ENCODE measurements around the gene RILP.

The RILP gene

DNA sequence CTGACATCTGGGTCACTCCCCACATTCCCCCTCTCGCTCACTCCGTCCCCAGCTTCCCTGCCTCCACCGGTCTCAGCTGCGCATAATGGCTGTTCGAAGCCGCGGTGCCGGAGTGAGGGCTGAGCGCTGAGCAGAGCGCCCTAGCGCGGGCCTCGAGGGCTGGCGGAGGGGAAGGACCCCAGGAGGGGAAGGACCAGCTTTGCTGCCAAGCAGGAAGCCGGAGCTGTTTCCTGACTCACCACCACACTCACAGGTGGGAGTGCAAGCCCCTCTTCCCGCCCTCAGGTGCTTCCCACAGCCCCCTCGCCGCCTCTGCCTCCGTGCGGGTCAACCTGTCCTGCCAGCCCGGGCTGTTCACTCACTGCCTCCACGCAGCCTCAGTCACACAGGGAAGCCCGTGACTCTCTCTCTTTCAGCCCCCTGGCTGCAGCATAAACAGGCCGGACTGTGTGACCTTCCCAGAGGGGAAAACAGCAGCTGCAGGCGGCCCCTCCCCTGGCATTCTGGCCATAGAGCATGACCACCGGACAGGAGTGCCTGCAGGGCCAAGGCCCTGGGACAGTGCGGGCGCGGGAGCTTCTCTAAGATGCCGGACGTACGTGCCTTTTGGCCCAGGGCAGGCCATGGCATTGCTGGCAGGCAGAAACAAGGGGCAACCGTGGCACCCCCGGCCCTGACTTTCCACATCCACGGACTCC, 44.7 kb downstream of the RILP start:
- TF ChIP-seq, protein P1, sequence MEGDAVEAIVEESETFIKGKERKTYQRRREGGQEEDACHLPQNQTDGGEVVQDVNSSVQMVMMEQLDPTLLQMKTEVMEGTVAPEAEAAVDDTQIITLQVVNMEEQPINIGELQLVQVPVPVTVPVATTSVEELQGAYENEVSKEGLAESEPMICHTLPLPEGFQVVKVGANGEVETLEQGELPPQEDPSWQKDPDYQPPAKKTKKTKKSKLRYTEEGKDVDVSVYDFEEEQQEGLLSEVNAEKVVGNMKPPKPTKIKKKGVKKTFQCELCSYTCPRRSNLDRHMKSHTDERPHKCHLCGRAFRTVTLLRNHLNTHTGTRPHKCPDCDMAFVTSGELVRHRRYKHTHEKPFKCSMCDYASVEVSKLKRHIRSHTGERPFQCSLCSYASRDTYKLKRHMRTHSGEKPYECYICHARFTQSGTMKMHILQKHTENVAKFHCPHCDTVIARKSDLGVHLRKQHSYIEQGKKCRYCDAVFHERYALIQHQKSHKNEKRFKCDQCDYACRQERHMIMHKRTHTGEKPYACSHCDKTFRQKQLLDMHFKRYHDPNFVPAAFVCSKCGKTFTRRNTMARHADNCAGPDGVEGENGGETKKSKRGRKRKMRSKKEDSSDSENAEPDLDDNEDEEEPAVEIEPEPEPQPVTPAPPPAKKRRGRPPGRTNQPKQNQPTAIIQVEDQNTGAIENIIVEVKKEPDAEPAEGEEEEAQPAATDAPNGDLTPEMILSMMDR (IDR thresholded peaks at IDR 0.05; ENCODE audit: control insufficient read depth, insufficient read depth, low read depth, low read length, missing control alignments) = no peak
- H3K4me3 ChIP-seq (ENCODE audit: control insufficient read depth, low read depth, low read length) = no peak overlapping the region
- DNase-seq (ENCODE audit: low read depth) = no peak

DNA sequence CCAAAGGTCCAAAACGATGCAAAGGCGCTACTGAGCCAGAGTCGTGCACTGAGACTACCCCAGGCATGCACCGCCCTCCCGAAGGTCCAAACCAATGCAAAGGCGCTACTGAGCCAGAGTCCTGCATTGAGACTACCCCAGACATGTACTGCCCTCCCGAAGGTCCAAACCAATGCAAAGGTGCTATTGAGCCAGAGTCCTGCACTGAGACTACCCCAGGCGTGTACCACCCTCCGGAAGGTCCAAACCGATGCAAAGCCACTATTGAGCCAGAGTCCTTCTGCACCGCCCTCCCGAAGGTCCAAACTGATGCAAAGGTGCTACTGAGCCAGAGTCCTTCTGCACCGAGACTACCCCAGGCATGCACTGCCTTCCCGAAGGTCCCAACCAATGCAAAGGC, 48.1 kb downstream of the RILP start:
- no peak overlapping the region for H3K4me3 ChIP-seq (ENCODE audit: control insufficient read depth, low read depth, low read length)
- DNase-seq (ENCODE audit: low read depth) = no peak
- TF ChIP-seq, protein P1 (IDR thresholded peaks at IDR 0.05; ENCODE audit: control insufficient read depth, insufficient read depth, low read depth, low read length, missing control alignments) = no peak

DNA sequence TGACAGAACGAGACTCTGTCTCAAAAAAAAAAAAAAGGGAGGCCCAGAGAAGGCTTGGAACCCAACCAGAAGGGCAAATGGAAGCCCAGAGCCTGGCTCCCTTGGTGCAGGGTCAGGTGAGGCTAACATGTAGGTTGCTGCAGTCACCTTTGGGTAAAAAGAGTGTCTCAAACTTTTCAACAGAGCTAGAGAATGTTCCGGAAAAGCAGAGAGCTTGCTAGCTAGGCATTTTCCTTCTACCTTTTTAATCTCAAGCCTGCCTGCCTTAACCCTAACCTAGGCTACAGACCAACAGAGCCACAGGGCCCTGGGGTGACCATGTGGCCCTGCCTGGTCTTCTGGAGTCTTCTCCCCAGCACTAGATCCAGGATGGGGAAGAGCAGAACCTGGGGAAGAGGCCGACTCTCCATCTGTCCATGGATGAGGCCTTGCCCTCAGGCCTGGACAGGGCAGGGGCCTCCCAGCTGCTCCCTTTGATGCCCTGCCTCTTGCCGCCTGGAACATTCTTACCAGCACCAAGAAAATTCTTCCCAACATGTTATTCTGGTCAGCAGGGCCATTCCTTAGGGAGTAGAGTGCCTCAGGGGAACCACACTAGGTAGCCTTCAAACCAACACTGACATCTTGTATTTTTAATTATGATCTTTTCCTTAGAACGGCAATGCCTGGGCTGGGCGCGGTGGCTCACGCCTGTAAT, 51.1 kb downstream of the RILP start:
- no peak overlapping the region for H3K4me3 ChIP-seq (ENCODE audit: control insufficient read depth, low read depth, low read length)
- no peak for DNase-seq (ENCODE audit: low read depth)
- TF ChIP-seq, protein P1 (IDR thresholded peaks at IDR 0.05; ENCODE audit: control insufficient read depth, insufficient read depth, low read depth, low read length, missing control alignments) = no peak

DNA sequence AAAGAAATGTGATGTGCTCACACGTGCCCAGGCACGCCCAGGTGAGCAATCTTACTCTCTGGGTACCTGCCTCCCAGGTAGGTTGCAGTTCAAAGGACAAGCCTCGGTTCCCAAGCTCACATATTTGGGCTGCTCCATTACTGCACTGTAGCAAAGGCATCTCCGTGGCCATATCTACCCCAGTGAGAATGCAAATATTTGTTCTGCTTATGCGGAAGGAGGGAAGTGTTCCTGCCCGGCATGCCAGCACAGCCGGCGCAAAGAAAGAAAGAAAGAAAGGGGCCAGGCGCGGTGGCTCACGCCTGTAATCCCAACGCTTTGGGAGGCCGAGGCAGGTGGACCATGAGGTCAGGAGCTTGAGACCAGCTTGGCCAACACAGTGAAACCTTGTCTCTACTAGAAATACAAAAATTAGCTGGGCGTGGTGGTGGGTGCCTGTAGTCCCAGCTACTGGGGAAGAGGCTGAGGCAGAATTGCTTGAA, 51.8 kb downstream of the RILP start:
- TF ChIP-seq, protein P1 (IDR thresholded peaks at IDR 0.05; ENCODE audit: control insufficient read depth, insufficient read depth, low read depth, low read length, missing control alignments) = no peak
- H3K4me3 ChIP-seq (ENCODE audit: control insufficient read depth, low read depth, low read length) = no peak overlapping the region
- no peak for DNase-seq (ENCODE audit: low read depth)
